ENCODE data around the gene CCR2. TPM values are rescaled to one million over a fixed set of nuclear protein-coding genes. Genes with fewer than 3 reads are reported as not detected.
"Not testable (repeated sequence)": the region's sequence is repeated elsewhere in the genome, so short reads cannot be mapped to it uniquely, and the experiment has no call there.

The CCR2 gene
- total RNA-seq, 1 experiment from 2014 or later, result not detected

DNA sequence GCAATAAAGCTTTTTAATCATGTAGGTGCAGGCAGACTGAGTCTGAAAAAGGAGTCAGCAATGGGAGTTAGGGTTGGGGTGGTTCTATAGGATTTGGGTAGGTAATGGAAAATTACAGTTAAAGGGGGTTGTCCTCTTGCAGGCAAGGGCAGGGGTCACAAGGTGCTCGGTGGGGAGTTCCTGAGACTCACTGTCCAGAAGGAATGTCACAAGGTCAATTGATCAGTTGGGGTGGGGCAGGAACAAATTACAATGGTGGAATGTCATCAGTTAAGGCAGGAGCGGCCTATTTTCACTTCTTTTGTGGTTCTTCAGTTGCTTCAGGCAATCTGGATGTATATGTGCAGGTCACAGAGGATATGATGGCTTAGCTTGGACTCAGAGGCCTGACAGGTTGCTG lies 39.1 kb downstream of the CCR2 start:
- DNase-seq (ENCODE audit: low read depth, low spot score), result no peak
- in situ Hi-C loops (cut with HindIII; ENCODE audit: low pct_unique_long_range_greater_than_20kb, low sequenced_read_pairs), result no loop called here

- in situ Hi-C loops (cut with HindIII; ENCODE audit: low pct_unique_long_range_greater_than_20kb, low sequenced_read_pairs), result no loop called here
- no peak for DNase-seq (ENCODE audit: low read depth, low spot score)
Observed at GRCh38 chr3:46393554-46394434, 39.9 kb downstream of the CCR2 start.

DNA sequence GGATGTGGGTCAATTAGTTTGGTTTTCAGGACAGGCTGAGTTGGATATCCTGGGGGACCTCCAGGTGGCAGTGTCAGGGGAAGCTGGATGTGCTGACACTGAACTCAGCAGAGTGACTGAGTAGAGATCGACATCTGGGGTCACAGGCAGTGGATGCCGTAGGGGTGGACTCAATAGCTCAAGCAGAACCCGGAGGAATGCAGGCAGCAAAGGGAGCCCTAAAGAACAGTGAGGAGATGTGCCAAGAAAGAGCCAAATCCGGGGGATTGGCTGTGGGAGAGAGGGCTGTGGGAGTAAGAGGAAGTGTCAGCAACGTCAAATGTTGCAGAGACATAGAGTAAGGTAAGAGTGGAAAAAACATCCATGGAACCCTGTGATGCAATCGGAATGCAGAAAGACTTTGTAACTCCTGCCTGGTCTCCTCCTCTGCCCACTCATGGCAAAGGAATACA lies 41.3 kb downstream of the CCR2 start:
- in situ Hi-C loops (cut with HindIII; ENCODE audit: low pct_unique_long_range_greater_than_20kb, low sequenced_read_pairs), result no loop called here
- DNase-seq (ENCODE audit: low read depth, low spot score), result no peak

DNA sequence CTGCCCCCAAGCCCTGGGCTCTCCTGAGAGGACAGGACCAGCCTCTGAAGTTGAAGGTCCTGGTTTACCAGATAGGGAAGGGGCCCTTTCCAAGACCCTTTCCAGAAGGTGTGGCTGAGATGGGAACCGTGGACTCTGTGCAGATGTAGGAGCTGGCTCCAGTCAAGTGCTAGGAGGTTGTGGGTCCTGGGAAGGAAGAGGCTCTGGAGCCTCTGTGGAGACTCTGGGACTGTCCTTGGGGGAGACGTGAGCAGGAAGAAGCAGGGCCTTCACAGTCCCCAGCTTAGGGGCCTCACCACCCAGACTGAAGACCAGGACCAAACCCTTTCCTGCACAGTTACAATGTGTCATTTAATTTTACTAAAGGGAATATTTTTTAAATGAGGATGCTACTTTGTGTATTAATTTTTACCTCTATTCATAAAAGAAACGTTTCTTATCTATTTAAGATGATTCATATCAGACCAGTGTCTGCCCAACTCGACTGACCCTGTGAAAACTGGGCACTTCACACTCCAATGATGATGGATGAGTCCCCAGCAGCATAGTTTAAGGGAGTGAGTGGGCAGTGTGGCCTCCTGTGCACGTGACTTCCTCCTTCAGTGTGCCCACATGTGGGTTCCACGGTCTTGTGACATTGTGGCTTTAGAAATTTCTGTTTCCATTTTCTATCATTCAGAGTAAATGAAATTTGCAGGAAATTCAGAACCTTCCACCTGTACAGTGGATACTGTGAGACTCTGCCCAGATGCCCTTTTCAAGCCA lies 42.0 kb downstream of the CCR2 start:
- in situ Hi-C loops (cut with HindIII; ENCODE audit: low pct_unique_long_range_greater_than_20kb, low sequenced_read_pairs), result no loop called here
- DNase-seq (ENCODE audit: low read depth, low spot score), result no peak

DNA sequence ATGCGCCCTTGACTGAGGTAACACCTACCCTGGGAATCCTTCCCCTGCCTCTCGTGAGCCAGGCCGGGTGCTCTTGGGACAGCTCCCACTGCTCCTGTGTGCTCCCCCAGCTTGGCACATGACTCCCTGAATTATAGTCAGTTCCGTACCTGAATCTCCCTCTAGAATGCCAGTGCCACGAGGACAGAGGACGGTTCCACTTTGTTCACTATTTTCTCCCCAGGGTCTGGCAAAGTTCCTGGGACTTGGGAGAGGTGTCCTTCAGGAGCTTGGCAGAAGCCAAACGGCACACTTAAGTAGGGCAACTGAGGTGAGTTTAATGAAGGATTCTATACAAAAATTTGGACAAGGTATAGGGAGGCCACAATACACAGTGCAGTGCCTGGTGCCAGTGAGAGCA lies 43.2 kb downstream of the CCR2 start:
- in situ Hi-C loops (cut with HindIII; ENCODE audit: low pct_unique_long_range_greater_than_20kb, low sequenced_read_pairs), result no loop called here

DNA sequence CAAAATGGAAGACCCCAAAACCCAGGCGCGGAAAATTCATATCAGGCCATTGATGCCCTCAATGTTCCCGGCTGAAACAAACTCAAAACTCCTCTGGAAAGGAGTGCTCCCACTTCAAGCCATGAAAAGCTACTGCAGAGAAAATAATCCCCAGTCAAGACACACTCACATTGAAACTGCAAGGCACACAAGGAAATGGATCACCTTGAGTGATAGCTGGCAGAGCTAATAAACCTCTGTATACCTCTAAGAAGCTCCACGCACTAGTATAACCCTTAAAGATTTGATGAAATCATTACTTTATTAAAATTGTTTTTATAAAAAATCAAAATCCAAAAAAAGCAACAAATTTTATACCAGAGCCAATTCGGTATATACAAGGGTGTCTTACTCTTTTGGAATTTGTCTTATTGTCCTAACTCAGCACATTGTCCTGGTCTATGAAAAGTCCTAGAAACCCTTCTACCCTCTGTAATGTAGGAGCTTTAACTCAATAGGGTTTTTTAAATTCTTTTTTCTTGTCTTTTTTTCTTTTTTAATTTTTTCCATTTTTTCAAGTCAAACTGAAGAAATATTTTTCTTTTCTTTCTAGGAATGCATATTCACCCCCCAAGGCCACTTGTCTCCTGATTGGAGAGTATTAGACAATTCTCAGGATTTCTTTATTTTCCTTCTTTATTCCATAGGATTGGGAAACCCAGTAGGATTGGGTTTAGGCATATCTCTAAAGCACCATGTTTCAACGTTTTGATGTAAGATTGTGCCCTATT lies 44.5 kb downstream of the CCR2 start:
- in situ Hi-C loops (cut with HindIII; ENCODE audit: low pct_unique_long_range_greater_than_20kb, low sequenced_read_pairs), result no loop called here
- no peak for DNase-seq (ENCODE audit: low read depth, low spot score)

More for the DNA sequence above, 43.2 kb downstream of the CCR2 start:
- no peak for DNase-seq (ENCODE audit: low read depth, low spot score)

DNA sequence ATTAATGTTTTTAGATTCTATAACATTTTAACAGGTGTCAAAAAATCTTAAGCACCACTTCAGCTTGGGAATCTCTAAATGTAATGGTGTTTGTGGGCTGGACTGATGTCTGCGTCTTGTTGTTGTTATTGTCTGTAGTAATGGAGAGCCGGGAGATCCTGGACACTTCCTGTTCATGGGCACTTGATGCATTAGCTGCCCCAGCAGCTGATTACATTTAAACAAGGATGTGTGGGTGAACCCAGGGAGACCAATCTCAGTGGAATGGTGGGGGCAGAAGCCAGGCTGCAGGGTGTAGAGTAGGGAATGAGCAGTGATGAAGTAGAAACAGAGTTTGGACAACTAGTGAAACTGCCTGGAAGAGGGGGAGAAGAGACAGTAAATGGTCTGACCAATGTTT lies 45.2 kb downstream of the CCR2 start:
- DNase-seq (ENCODE audit: low read depth, low spot score), result no peak
- in situ Hi-C loops (cut with HindIII; ENCODE audit: low pct_unique_long_range_greater_than_20kb, low sequenced_read_pairs), result no loop called here

GRCh38 chr3:46399557-46399956 lies 45.6 kb downstream of the CCR2 start:
- DNase-seq (ENCODE audit: low read depth, low spot score), result no peak
- in situ Hi-C loops (cut with HindIII; ENCODE audit: low pct_unique_long_range_greater_than_20kb, low sequenced_read_pairs), result no loop called here

- in situ Hi-C loops (cut with HindIII; ENCODE audit: low pct_unique_long_range_greater_than_20kb, low sequenced_read_pairs), result no loop called here
- no peak for DNase-seq (ENCODE audit: low read depth, low spot score)
Observed at GRCh38 chr3:46400000-46400734, 46.3 kb downstream of the CCR2 start.

DNA sequence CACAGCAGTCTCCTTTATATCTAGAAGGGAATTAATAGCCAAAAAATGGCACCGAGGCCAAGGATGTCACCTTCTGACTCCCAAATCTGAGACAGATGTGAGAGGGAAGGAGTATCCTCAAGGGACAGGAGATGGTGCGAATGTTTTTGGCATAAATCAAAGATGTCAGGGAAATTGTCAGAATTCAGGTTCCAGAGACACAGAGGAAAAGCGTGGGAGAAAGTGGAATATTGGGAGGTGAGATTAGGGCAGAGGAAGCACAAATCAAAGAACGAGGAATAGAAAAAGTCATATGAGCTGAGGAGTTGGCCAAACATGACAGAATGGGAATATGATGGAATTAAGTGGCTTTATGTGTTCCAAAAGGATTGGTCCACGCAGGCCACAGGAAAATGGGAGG lies 46.9 kb downstream of the CCR2 start:
- in situ Hi-C loops (cut with HindIII; ENCODE audit: low pct_unique_long_range_greater_than_20kb, low sequenced_read_pairs), result no loop called here
- no peak for DNase-seq (ENCODE audit: low read depth, low spot score)

- no peak for DNase-seq (ENCODE audit: low read depth, low spot score)
- in situ Hi-C loops (cut with HindIII; ENCODE audit: low pct_unique_long_range_greater_than_20kb, low sequenced_read_pairs), result no loop called here
Observed at GRCh38 chr3:46401579-46401978, 47.7 kb downstream of the CCR2 start.

DNA sequence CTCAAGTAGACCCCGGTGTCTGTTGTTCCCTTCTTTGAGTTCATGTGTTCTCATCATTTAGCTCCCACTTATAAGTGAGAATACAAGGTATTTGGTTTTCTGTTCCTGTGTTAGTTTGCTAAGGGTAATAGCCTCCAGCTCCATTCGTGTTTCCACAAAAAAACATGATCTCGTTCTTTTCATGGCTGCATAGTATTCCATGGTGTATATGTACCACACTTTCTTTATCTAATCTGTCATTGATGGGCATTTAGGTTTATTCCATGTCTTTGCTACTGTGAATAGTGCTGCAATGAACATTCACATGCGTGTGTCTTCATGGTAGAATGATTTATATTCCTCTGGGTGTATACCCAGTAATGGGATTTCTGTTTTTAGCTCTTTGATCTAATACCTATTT lies 49.0 kb downstream of the CCR2 start:
- in situ Hi-C loops (cut with HindIII; ENCODE audit: low pct_unique_long_range_greater_than_20kb, low sequenced_read_pairs); DNase-seq (ENCODE audit: low read depth, low spot score): not testable (repeated sequence)

- in situ Hi-C loops (cut with HindIII; ENCODE audit: low pct_unique_long_range_greater_than_20kb, low sequenced_read_pairs), result no loop called here
- DNase-seq (ENCODE audit: low read depth, low spot score), result no peak
Observed at GRCh38 chr3:46405301-46406019, 51.5 kb downstream of the CCR2 start.

DNA sequence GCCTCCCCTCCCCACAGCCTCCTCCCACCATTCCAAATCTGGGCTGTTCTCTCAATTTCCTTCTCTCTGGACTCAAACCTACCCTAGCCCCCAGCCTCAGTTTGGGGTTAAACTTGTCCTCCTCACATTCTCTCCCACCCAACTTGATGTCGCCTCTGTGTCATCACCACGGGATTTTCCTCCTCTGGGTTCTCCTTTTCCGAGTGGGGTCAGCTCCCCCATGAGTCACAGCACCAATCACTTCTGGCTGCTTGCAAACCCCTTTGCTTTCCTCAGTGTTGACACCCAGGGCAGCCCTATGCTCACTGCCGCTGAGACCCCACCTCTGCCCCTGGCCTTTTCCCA lies 52.5 kb downstream of the CCR2 start:
- no peak for DNase-seq (ENCODE audit: low read depth, low spot score)
- in situ Hi-C loops (cut with HindIII; ENCODE audit: low pct_unique_long_range_greater_than_20kb, low sequenced_read_pairs), result no loop called here

- in situ Hi-C loops (cut with HindIII; ENCODE audit: low pct_unique_long_range_greater_than_20kb, low sequenced_read_pairs), result no loop called here
- DNase-seq (ENCODE audit: low read depth, low spot score), result no peak
Observed at GRCh38 chr3:46406788-46407611, 53.1 kb downstream of the CCR2 start, which contains the start of the genes CCR5AS and CCRL2. Gene CCR5AS, minus strand, starts transcription at chr3:46407066. Gene CCRL2, plus strand, starts transcription at chr3:46407259. Its CDS starts 821 bp downstream, at chr3:46408080.

DNA sequence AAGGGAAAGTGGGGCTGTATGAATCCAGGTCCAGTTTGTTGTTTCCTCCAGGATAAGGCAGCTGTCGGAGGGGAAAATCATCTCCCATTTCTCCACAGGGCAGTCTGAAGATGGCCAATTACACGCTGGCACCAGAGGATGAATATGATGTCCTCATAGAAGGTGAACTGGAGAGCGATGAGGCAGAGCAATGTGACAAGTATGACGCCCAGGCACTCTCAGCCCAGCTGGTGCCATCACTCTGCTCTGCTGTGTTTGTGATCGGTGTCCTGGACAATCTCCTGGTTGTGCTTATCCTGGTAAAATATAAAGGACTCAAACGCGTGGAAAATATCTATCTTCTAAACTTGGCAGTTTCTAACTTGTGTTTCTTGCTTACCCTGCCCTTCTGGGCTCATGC lies 54.1 kb downstream of the CCR2 start:
- DNase-seq (ENCODE audit: low read depth, low spot score), result no peak
- in situ Hi-C loops (cut with HindIII; ENCODE audit: low pct_unique_long_range_greater_than_20kb, low sequenced_read_pairs), result no loop called here
